Endodermal cell (in vitro differentiated cells): Measurements from ENCODE around the gene UFD1. TPM values are rescaled to one million over a fixed set of nuclear protein-coding genes. Genes with fewer than 3 reads are reported as not detected.
A peak's percentile ranks its signal among the peaks of the same experiment; 100 is the strongest.

Source experiments
- DNase-seq: peaks from one replicate; pipeline ENCODE4 v3.0.0-alpha.2; 2017
- H3K27ac ChIP-seq: 2 replicates; pipeline ENCODE4 v1.5.1; 2013; ENCODE audit warnings: mild to moderate bottlenecking, low read depth, low read length, moderate library complexity
- H3K27me3 ChIP-seq: 2 replicates; pipeline ENCODE4 v1.6.1; 2013; ENCODE audit warnings: mild to moderate bottlenecking, low read length, moderate library complexity; ENCODE audit not compliant: insufficient read depth, control insufficient read depth, poor library complexity, severe bottlenecking
- H3K36me3 ChIP-seq: 2 replicates; pipeline ENCODE4 v1.7.0; 2013; ENCODE audit warnings: mild to moderate bottlenecking, low read length, moderate library complexity; ENCODE audit not compliant: control insufficient read depth, insufficient read depth
- H3K4me1 ChIP-seq: one replicate; pipeline ENCODE4 v1.7.0; 2013; ENCODE audit warnings: low read length; ENCODE audit not compliant: control insufficient read depth, insufficient read depth
- H3K4me3 ChIP-seq: 2 replicates; pipeline ENCODE4 v1.5.1; 2013; ENCODE audit warnings: mild to moderate bottlenecking, low read length, moderate library complexity
- H3K9ac ChIP-seq: 2 replicates; pipeline ENCODE4 v1.6.1; 2013; ENCODE audit warnings: mild to moderate bottlenecking, low read length, moderate library complexity; ENCODE audit not compliant: poor library complexity, severe bottlenecking; ENCODE audit errors: extremely low read depth
- H3K9me3 ChIP-seq: 2 replicates; pipeline ENCODE4 v1.6.1; 2013; ENCODE audit warnings: mild to moderate bottlenecking, low read length, moderate library complexity; ENCODE audit not compliant: control insufficient read depth
- H3K27ac Mint-ChIP-seq: 2 replicates; pipeline ENCODE4 v1.8.0; 2020; ENCODE audit warnings: mixed read lengths
- H3K27me3 Mint-ChIP-seq: 2 replicates; pipeline ENCODE4 v1.8.0; 2021; ENCODE audit warnings: mild to moderate bottlenecking, mixed read lengths; ENCODE audit not compliant: insufficient read depth
- H3K36me3 Mint-ChIP-seq: 2 replicates; pipeline ENCODE4 v1.8.0; 2020; ENCODE audit warnings: low read depth, mixed read lengths
- H3K4me1 Mint-ChIP-seq: 2 replicates; pipeline ENCODE4 v1.8.0; 2020; ENCODE audit warnings: mixed read lengths
- H3K4me3 Mint-ChIP-seq: 2 replicates; pipeline ENCODE4 v1.8.0; 2020; ENCODE audit warnings: mild to moderate bottlenecking, moderate library complexity, mixed read lengths
- H3K9me3 Mint-ChIP-seq: 2 replicates; pipeline ENCODE4 v1.8.0; 2020; ENCODE audit warnings: mild to moderate bottlenecking, mixed read lengths
- WGBS, 2 experiments: methylation state at CpG; one replicate each; pipeline versions ENCODE4 v1.1.5 to v1.1.7; 2013; ENCODE audit warnings: missing lambda C conversion rate in 2 of 2, mixed read lengths in 1 of 2; ENCODE audit not compliant: insufficient coverage in 1 of 2, insufficient read length in 1 of 2; 5-methylcytosine and 5-hydroxymethylcytosine counted together
- total RNA-seq, 2 donors: library from RNA; stranded (reverse); fragmentation: NEBNext Ultra II Directional in 1 of 2; extraction: Animal tissue kit (Norgen Biotek cat#: 25700) in 1 of 2; gene quantifications; 2 replicates in 1 of 2; 3 replicates in 1 of 2; pipeline ENCODE4 v1.2.1, GENCODE V29; 2021
- TF ChIP-seq, protein P1 (sequence below): fragments of 200-600 bp; sonication (generic); conservative IDR thresholded peaks from 2 replicates; pipeline ENCODE4 v1.5.0; 2021; ENCODE audit warnings: antibody characterized with exemption, mild to moderate bottlenecking

The UFD1 gene
- total RNA-seq, 2 donors from 2014 or later = 67.7 to 69.2 TPM

- 85 to 94% methylated on average over 3 to 6 of the region's 6 CpGs for WGBS, 2 experiments
- H3K4me1 ChIP-seq = no peaks in the 10 kb centered on the region
- peaks cover 9% of the 10 kb centered on the region for H3K36me3 ChIP-seq
- H3K4me1 Mint-ChIP-seq = peaks cover 6% of the 10 kb centered on the region
- no peak overlapping the region for H3K27ac ChIP-seq
- no peak overlapping the region for H3K27ac Mint-ChIP-seq
- DNase-seq = peak; percentile 24
- H3K27me3 ChIP-seq = peaks cover 39% of the 10 kb centered on the region
- TF ChIP-seq, protein P1, sequence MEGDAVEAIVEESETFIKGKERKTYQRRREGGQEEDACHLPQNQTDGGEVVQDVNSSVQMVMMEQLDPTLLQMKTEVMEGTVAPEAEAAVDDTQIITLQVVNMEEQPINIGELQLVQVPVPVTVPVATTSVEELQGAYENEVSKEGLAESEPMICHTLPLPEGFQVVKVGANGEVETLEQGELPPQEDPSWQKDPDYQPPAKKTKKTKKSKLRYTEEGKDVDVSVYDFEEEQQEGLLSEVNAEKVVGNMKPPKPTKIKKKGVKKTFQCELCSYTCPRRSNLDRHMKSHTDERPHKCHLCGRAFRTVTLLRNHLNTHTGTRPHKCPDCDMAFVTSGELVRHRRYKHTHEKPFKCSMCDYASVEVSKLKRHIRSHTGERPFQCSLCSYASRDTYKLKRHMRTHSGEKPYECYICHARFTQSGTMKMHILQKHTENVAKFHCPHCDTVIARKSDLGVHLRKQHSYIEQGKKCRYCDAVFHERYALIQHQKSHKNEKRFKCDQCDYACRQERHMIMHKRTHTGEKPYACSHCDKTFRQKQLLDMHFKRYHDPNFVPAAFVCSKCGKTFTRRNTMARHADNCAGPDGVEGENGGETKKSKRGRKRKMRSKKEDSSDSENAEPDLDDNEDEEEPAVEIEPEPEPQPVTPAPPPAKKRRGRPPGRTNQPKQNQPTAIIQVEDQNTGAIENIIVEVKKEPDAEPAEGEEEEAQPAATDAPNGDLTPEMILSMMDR = no peak
- H3K36me3 Mint-ChIP-seq = peaks cover 10% of the 10 kb centered on the region
- no peak overlapping the region for H3K4me3 ChIP-seq
- no peak overlapping the region for H3K9ac ChIP-seq
- no peaks in the 10 kb centered on the region for H3K9me3 ChIP-seq
- no peaks in the 10 kb centered on the region for H3K9me3 Mint-ChIP-seq
- no peak overlapping the region for H3K4me3 Mint-ChIP-seq
- peaks cover 28% of the 10 kb centered on the region for H3K27me3 Mint-ChIP-seq
These were observed 41.0 kb upstream of the UFD1 start for GRCh38 chr22:19520007-19520406.

DNA sequence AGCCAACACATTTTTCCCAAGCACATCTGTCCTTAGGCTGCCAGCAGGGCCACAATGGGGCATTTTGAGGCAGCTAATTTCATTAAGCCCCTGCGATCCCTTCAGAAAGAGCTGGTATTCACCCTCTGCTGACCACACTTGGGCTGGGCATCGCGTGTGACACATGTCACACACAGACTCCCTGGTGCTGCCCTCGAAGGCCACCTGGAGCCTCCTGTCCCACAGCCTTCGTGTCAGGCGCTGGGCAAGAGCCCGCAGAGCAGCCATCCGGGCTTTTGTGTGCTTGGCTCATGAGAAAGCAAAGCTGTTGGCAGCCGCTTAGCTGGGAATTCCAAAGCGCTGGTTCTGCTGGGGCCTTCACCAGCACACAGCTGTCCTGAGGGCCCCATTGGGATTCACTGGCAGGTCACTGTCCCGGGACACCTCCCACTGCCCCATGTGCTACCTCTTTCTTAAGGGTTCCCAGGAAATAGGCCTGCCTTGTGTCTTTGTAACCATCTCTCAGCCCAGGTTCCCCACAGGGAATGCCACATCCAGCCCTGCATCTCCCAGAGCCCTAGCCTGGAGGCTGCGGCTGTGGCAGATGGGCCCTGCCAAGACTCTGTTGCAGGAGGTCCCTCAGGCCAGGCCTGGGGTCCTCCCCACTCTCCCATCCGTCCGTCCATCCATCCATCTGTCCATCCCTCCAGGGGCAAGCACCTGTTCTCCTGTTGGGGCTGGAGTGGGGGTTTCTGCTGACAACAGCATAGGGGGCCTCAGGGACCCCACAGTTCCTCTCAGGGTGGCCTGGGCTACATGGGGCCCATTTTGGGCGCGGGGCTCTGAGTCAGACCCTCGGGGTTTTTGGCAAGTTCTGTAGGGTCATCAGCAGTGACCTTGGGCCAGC lies 40.3 kb upstream of the UFD1 start:
- no peak overlapping the region for H3K4me3 ChIP-seq
- peaks cover 23% of the 10 kb centered on the region for H3K27me3 Mint-ChIP-seq
- peak; percentile 32 for DNase-seq
- no peak overlapping the region for H3K27ac Mint-ChIP-seq
- peaks cover 16% of the 10 kb centered on the region for H3K36me3 ChIP-seq
- peaks cover 2% of the 10 kb centered on the region for H3K4me1 Mint-ChIP-seq
- TF ChIP-seq, protein P1 = no peak
- H3K9ac ChIP-seq = no peak overlapping the region
- H3K4me1 ChIP-seq = no peaks in the 10 kb centered on the region
- H3K27ac ChIP-seq = no peak overlapping the region
- 93 to 94% methylated on average over 13 to 17 of the region's 17 CpGs for WGBS, 2 experiments
- peaks cover 14% of the 10 kb centered on the region for H3K36me3 Mint-ChIP-seq
- peaks cover 32% of the 10 kb centered on the region for H3K27me3 ChIP-seq
- H3K4me3 Mint-ChIP-seq = no peak overlapping the region
- H3K9me3 ChIP-seq = no peaks in the 10 kb centered on the region
- no peaks in the 10 kb centered on the region for H3K9me3 Mint-ChIP-seq

DNA sequence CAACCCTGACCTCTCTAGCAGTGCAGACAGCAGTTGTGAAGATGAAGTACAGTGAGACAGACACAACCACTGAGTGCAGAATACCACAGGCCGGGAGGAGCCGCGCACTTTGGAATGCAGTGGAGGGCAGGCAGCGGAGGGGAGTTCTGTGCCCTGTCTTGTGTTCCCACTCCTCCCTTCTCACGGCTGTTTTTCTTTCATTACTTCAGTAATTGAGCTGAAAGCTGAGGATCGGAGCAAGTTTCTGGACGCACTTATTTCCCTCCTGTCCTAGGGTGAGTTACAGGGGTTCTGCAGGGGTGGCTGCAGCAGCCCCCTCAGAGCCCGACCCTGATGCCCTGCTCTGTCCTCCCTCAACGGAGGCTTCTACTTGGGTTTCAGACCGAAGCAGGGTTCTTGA lies 39.6 kb upstream of the UFD1 start:
- Mint-ChIP-seq H3K36me3 (peaks cover 19% of the 10 kb centered on the region), H3K9me3 (no peaks in the 10 kb centered on the region), H3K4me1 (peaks cover 2% of the 10 kb centered on the region), H3K4me3 (no peak overlapping the region), H3K27me3 (peaks cover 17% of the 10 kb centered on the region), H3K27ac (peak overlapping the region; percentile 12)
- Histone ChIP-seq H3K4me1 (no peaks in the 10 kb centered on the region), H3K9me3 (no peaks in the 10 kb centered on the region), H3K36me3 (peaks cover 16% of the 10 kb centered on the region), H3K27ac (no peak overlapping the region), H3K4me3 (no peak overlapping the region), H3K9ac (no peak overlapping the region), H3K27me3 (peaks cover 26% of the 10 kb centered on the region)
- 92 to 94% methylated on average over 2 to 10 of the region's 10 CpGs for WGBS, 2 experiments
- DNase-seq = peak; percentile 24
- TF ChIP-seq, protein P1 = no peak
